NCI-H146 (cell line): ENCODE measurements around the gene INHBB.
"Not testable (repeated sequence)": the region's sequence is repeated elsewhere in the genome, so short reads cannot be mapped to it uniquely, and the experiment has no call there.

Experiments
- DNase-seq: peaks from one replicate; lab custom pipeline; 2025; lab: John Stamatoyannopoulos, UW

Gene INHBB

DNA sequence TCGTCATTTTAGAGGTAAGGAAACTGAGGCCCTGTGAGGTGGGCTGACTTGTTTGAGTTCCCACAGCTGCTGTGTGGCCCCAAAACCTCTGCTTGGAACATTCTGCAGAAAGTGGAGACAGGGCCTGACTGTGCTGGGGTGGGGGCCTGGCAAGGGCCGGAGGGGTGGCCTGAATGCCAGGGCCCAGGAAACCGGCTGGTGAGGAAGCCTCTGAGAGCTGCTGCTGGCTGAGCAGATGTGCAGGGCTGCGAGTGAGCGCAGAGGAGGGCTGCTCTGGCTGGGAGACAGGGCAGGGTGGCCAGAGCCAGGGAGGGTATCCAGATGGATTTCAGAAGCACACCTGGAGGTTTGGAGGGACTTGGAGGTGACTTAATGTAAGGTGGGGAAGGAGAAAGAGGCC lies 29.9 kb upstream of the INHBB start:
- DNase-seq, result no peak

GRCh38 chr2:120316528-120317179 lies 29.3 kb upstream of the INHBB start:
- DNase-seq, result no peak

DNA sequence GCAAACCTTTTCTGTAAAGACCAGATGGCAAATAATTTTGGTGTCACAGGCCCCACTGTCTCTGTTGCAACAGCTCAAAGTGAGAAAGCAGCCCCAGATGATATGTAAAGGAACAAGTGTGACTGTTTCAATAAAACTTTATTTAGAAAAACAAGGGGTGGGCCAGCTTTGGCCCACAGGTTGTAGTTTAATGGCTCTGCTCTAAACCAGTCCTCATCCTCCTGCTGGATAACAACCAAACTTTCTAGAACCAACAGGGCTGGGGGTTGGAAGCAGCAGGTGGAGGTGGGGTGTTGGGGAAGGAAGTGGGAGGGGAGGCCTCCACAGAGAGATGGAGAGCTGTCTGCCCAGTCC lies 28.8 kb upstream of the INHBB start:
- DNase-seq, result no peak

DNA sequence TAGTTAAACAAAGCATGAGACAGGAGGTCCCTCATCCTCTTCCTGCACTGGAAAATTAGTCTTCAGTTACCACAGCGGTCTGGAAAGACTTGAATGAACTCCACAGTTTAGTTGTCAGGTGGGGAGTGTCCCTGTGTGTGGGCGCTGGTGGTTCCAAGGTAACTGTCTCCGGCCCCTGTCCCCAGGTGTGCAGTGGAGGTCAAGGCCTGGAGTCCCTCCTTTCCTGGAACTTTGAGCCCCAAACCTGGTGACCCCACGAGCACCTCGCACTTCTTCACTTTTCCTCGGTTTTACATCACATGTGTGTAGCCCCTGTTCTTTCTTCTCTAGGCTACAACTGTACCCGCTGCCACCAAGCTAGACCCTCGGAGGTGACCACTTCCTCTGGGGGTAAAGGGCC lies 28.0 kb upstream of the INHBB start:
- no peak for DNase-seq

GRCh38 chr2:120318626-120319025 lies 27.3 kb upstream of the INHBB start:
- no peak for DNase-seq

- no peak for DNase-seq
Observed at GRCh38 chr2:120319123-120319522, 26.8 kb upstream of the INHBB start.

GRCh38 chr2:120319686-120320317 lies 26.1 kb upstream of the INHBB start:
- DNase-seq, result no peak

DNA sequence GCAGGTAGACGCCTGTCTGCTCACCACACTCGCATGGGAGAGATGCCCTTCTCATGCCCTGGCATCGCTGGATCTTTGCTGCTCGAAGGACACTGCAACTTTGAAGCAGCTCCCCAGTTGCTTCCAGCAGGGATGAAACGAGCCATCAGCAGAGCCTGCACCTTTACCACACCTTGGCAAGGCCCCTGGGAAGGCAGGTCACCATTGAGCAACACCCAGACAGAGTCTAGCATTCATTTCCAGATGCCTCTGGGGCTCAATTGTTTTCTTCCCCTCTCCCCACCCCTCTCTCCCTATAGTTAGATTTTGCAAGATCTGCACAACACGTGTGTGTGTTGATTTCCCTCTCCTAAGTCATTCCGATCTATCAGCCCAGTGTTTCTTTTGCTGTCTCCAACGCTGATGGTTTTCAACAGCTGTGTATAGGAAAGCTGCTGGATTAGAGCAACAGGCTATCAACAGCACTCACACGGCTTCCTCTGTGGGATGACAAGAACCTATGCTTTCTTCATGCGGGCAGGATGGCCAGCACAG lies 25.6 kb upstream of the INHBB start:
- DNase-seq, result no peak

GRCh38 chr2:120320887-120321556 lies 24.9 kb upstream of the INHBB start:
- not testable (repeated sequence) for DNase-seq

- no peak for DNase-seq
Observed at GRCh38 chr2:120321721-120322284, 24.1 kb upstream of the INHBB start.

- no peak for DNase-seq
Observed at GRCh38 chr2:120322329-120322728, 23.6 kb upstream of the INHBB start.

DNA sequence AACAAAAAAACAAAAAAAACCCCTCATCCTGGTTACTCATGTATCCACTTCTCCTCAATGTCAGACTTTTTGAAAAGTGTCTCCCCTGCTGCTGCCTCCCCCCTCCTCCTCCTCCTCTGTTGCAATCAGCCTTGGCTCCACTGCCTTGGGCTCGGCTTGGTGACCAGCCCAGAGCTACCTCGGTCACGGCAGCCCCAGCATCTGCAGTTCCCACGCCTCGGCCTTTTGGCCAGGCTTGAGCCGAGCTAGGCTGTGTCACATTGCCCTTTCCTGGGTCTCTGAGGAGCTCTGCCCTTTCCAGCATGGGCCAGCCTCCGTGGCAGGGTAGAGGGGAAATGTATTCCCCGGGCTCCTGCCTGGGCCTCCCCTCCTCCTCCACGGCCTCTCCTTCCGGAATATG lies 22.7 kb upstream of the INHBB start:
- no peak for DNase-seq

DNA sequence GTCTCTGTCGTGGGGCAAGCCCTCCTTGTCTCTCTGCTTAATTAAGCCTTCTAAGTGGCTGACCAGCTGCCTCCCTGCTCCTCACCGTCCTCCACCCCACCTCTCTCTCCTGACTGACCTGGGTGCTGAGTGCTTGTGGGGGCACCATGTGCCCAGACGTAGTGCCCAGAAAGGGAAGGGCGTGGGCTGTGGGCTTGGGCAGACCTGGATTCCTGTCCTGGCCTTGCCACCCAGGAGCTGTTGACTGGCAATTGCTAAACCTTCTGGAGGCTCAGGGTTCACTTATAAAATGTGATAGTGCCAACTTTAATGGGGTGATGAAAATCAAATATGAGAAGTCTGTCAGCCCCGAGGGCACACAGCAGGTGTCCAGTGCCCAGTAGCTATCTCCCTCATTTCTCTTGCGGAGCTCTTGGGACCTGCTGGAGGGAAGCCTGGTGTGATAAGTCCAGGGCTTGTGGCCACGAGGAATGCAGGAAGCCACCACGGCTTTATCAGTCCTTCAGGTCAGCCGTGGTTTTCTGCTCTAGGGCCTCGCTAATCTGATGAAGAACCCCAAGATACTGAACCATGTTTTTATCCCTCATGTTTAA lies 22.0 kb upstream of the INHBB start:
- DNase-seq, result no peak

- no peak for DNase-seq
Observed at GRCh38 chr2:120324933-120325332, 21.0 kb upstream of the INHBB start.

GRCh38 chr2:120326066-120326465 lies 19.9 kb upstream of the INHBB start:
- DNase-seq, result no peak

GRCh38 chr2:120330946-120331822 lies 14.8 kb upstream of the INHBB start:
- DNase-seq, result no peak

DNA sequence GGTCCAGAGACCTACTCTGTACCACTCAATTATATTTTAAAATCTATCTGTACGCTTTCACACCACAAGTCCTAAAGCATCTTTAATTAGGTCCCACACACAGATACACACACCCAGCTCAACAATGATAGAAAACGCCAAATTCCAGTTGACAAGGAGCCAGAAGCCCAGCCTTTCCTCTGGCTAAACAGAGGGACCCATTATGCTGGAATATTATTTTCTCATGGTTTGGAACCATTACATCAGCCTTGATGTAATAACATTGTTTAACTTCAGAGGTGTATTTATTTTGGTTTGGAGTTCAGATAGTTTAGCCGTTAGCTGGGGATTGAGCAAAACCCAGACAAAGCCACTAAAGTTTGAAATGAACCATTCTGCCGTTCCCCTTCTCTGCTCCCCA lies 14.0 kb upstream of the INHBB start:
- DNase-seq, result no peak

DNA sequence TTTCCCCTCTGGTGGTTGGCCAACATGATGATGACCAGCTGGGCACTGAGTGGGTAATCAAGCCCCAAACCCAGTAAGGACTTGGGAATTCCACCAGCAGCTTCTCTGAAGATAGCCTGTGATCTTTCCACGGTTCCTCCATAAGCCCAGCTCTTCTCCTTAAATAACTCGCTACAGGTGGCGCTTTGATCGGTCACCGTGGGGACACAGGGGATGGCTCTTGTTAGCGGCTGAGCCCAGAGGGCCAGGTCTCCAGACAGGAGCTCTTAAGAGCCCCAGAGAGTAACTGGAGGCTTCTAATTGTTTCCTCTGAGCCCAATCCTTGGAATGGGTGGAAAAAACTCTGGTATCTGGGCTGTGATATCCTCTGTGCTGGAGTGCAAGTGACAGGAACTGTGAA lies 13.6 kb upstream of the INHBB start:
- DNase-seq, result no peak

- DNase-seq, result no peak
Observed at GRCh38 chr2:120334068-120334467, 11.9 kb upstream of the INHBB start.

GRCh38 chr2:120336749-120337148 lies 9.2 kb upstream of the INHBB start:
- no peak for DNase-seq

- no peak for DNase-seq
Observed at GRCh38 chr2:120338015-120338414, 7.9 kb upstream of the INHBB start.

- DNase-seq, result no peak
Observed at GRCh38 chr2:120341977-120342376, 4.0 kb upstream of the INHBB start.
